Measurements from ENCODE around the gene TTC4. TPM values are rescaled to one million over a fixed set of nuclear protein-coding genes. Genes with fewer than 3 reads are reported as not detected.
A peak's percentile ranks its signal among the peaks of the same experiment; 100 is the strongest.

Gene TTC4
- total RNA-seq, 2 donors from 2014 or later = 23.1 to 28.3 TPM

DNA sequence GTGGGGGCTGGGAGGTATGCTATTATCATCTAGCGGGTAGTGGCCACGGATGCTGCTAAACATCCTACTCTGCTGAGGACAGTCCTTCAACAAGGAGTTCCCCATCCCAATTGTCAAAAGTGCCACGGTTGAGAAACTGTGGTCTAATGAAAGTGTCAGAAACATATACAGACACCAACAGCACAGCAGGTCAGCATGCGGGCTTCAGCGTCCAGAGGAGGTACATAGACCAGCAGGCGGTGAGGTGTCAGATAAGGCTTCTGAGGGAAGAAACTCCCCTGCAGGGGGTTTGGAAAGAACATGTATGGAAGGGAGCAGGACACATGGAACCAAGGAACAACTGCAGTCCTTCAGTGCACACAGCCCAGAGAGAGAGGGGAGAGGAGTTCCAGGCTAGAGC, 4.8 kb upstream of the TTC4 start:
- H3K27ac ChIP-seq (ENCODE audit: low read depth, low read length) = no peak overlapping the region
- no peaks in the 10 kb centered on the region for H3K4me1 ChIP-seq (ENCODE audit: control insufficient read depth, insufficient read depth, low read length)
- no peak overlapping the region for H3K27ac Mint-ChIP-seq
- DNase-seq = no peak
- 85 to 95% methylated on average over 3 to 6 of the region's 6 CpGs for WGBS, 2 experiments (ENCODE audit: insufficient coverage in 1 of 2, insufficient read length in 1 of 2)
- no peak overlapping the region for H3K4me3 Mint-ChIP-seq
- peaks cover 12% of the 10 kb centered on the region for H3K4me1 Mint-ChIP-seq
- H3K36me3 ChIP-seq (ENCODE audit: control insufficient read depth, insufficient read depth, low read length) = no peaks in the 10 kb centered on the region
- TF ChIP-seq, protein P1, sequence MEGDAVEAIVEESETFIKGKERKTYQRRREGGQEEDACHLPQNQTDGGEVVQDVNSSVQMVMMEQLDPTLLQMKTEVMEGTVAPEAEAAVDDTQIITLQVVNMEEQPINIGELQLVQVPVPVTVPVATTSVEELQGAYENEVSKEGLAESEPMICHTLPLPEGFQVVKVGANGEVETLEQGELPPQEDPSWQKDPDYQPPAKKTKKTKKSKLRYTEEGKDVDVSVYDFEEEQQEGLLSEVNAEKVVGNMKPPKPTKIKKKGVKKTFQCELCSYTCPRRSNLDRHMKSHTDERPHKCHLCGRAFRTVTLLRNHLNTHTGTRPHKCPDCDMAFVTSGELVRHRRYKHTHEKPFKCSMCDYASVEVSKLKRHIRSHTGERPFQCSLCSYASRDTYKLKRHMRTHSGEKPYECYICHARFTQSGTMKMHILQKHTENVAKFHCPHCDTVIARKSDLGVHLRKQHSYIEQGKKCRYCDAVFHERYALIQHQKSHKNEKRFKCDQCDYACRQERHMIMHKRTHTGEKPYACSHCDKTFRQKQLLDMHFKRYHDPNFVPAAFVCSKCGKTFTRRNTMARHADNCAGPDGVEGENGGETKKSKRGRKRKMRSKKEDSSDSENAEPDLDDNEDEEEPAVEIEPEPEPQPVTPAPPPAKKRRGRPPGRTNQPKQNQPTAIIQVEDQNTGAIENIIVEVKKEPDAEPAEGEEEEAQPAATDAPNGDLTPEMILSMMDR (conservative IDR thresholded peaks at IDR 0.05) = no peak
- H3K9ac ChIP-seq (ENCODE audit: extremely low read depth, low read length, poor library complexity, severe bottlenecking) = no peak overlapping the region
- H3K27me3 ChIP-seq (ENCODE audit: control insufficient read depth, insufficient read depth, low read length, poor library complexity, severe bottlenecking) = peaks cover 77% of the 10 kb centered on the region
- H3K9me3 ChIP-seq (ENCODE audit: control insufficient read depth, low read length) = no peaks in the 10 kb centered on the region
- H3K9me3 Mint-ChIP-seq = no peaks in the 10 kb centered on the region
- H3K27me3 Mint-ChIP-seq (ENCODE audit: insufficient read depth) = peaks cover 42% of the 10 kb centered on the region
- no peak overlapping the region for H3K4me3 ChIP-seq (ENCODE audit: low read length)
- no peaks in the 10 kb centered on the region for H3K36me3 Mint-ChIP-seq (ENCODE audit: low read depth)

DNA sequence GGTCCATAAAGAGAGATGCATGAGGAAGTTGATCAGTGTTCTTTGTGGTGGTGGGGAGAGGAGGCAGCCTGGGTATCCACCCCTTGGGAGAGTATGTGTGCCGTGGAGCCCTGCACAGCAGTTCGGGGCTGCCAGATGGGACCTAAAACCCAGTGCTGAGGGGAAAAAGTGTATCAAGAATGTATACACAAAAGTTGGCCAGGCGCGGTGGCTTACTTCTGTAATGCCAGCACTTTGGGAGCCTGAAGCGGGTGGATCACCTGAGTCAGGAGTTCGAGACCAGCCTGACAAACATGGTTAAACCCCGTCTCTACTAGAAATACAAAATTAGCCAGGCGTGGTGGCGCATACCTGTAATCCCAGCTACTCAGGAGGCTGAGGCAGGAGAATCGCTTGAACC, 4.1 kb upstream of the TTC4 start:
- Mint-ChIP-seq H3K4me1 (peaks cover 14% of the 10 kb centered on the region), H3K27me3 (ENCODE audit: insufficient read depth) (peaks cover 42% of the 10 kb centered on the region), H3K9me3 (no peaks in the 10 kb centered on the region), H3K36me3 (ENCODE audit: low read depth) (no peaks in the 10 kb centered on the region), H3K27ac (no peak overlapping the region), H3K4me3 (no peak overlapping the region)
- Histone ChIP-seq H3K4me1 (ENCODE audit: control insufficient read depth, insufficient read depth, low read length) (no peaks in the 10 kb centered on the region), H3K9ac (ENCODE audit: extremely low read depth, low read length, poor library complexity, severe bottlenecking) (no peak overlapping the region), H3K36me3 (ENCODE audit: control insufficient read depth, insufficient read depth, low read length) (no peaks in the 10 kb centered on the region), H3K27me3 (ENCODE audit: control insufficient read depth, insufficient read depth, low read length, poor library complexity, severe bottlenecking) (peaks cover 70% of the 10 kb centered on the region), H3K27ac (ENCODE audit: low read depth, low read length) (no peak overlapping the region), H3K9me3 (ENCODE audit: control insufficient read depth, low read length) (no peaks in the 10 kb centered on the region), H3K4me3 (ENCODE audit: low read length) (no peak overlapping the region)
- 90 to 91% methylated on average over 8 to 10 of the region's 10 CpGs for WGBS, 2 experiments (ENCODE audit: insufficient coverage in 1 of 2, insufficient read length in 1 of 2)
- TF ChIP-seq, protein P1 (conservative IDR thresholded peaks at IDR 0.05) = no peak
- DNase-seq = no peak

DNA sequence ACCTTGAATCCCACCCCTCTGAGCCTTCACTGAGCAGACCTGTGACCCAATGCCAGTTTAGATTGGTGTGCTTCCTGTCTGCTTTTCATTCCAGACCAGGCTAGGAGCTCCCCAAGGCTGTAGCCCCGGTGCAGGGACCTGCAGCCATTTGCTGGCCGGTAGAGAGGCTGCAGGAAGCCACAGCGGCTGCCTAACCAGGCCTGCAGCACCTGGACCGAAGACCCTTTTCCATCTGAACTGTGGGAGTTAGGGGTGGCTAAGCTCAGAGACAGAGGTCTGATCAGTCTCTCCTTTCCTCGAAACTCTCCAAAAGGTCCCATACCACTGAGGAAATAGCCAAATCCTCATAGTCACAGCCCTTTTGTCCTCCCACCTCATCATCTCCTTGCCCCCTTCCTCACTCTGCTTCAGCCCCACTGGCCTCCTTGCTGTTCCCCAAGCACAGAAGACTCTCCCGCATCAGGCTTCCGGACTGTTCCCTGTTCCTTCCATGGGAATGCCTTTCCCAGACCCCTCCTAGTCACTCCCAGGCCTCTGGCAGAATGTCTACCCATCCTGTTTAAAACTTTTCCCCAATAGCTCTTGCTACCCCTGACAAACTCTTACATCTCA, 674 bp upstream of the TTC4 start:
- peaks cover 17% of the 10 kb centered on the region for H3K36me3 Mint-ChIP-seq (ENCODE audit: low read depth)
- peak overlapping the region; percentile 91 for H3K4me3 ChIP-seq (ENCODE audit: low read length)
- H3K9ac ChIP-seq (ENCODE audit: extremely low read depth, low read length, poor library complexity, severe bottlenecking) = no peak overlapping the region
- WGBS, 2 experiments (ENCODE audit: insufficient coverage in 1 of 2, insufficient read length in 1 of 2) = 93 to 96% methylated on average over 5 to 7 of the region's 7 CpGs
- H3K9me3 ChIP-seq (ENCODE audit: control insufficient read depth, low read length) = no peaks in the 10 kb centered on the region
- H3K27ac Mint-ChIP-seq = no peak overlapping the region
- H3K9me3 Mint-ChIP-seq = no peaks in the 10 kb centered on the region
- peaks cover 38% of the 10 kb centered on the region for H3K27me3 ChIP-seq (ENCODE audit: control insufficient read depth, insufficient read depth, low read length, poor library complexity, severe bottlenecking)
- peaks cover 9% of the 10 kb centered on the region for H3K4me1 Mint-ChIP-seq
- peaks cover 26% of the 10 kb centered on the region for H3K27me3 Mint-ChIP-seq (ENCODE audit: insufficient read depth)
- DNase-seq = no peak
- peaks cover 23% of the 10 kb centered on the region for H3K36me3 ChIP-seq (ENCODE audit: control insufficient read depth, insufficient read depth, low read length)
- TF ChIP-seq, protein P1 (conservative IDR thresholded peaks at IDR 0.05) = no peak
- H3K4me3 Mint-ChIP-seq = peak overlapping the region; percentile 93
- no peak overlapping the region for H3K27ac ChIP-seq (ENCODE audit: low read depth, low read length)
- H3K4me1 ChIP-seq (ENCODE audit: control insufficient read depth, insufficient read depth, low read length) = no peaks in the 10 kb centered on the region

Measured in endodermal cell (in vitro differentiated cells).